GM19240 (cell line): ENCODE results near the gene TM4SF20.
"Not testable (repeated sequence)": the region's sequence is repeated elsewhere in the genome, so short reads cannot be mapped to it uniquely, and the experiment has no call there.

Experiments used
- DNase-seq: peaks from one replicate; pipeline ENCODE4 v3.0.0; 2011; ENCODE audit warnings: low spot score; ENCODE audit not compliant: insufficient read length

Gene TM4SF20

DNA sequence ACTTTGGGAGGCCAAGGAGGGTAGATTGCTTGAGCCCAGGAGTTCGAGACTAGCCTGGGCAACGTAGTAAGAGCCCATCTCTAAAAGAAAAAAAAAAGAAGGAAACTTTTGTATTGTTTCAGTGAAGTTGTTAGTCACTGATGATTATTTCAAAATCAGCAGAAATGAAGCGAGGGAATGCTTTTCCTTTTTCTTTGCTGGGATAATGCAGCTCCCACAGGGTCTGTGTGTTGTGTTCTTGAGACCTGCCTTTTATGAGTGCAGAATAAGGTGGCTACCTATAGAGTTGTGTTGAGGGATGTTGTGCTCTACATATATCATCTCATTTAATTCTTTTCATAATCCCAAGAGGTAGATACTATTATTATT is 11.7 kb downstream of the TM4SF20 start:
- no peak for DNase-seq

- DNase-seq = no peak
Measured at GRCh38 chr2:227366769-227367426, 12.2 kb downstream of the TM4SF20 start.

GRCh38 chr2:227365833-227366232 is 13.3 kb downstream of the TM4SF20 start:
- no peak for DNase-seq

DNA sequence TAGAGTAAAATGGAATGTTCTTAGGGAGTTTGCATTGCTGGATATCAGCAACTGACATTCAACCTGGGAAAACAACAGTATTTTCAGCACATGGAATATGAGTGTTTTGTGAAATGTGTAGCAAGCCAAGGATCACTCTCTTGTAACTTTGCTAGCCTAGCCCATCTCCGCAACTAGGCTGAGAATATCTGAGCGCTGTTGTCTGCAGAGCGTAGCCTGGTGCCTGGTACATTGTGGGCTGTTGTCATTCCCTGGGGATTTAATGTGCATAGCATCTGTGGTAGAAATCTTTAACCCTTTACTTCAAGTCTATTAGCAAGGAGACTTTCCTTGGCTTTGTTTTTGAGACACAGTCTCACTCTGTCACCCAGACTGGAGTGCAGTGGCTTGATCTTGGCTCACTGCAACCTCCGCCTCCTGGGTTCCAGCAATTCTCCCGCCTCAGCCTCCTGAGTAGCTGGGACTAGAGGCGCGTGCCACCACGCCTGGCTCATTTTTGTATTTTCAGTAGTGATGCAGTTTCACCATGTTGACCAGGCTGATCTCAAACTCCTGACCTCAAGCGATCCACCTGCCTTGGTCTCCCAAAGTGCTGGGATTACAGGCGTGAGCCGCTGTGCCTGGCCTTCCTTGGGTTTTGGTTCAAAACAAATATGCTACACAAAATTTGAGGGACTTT is 14.4 kb downstream of the TM4SF20 start:
- not testable (repeated sequence) for DNase-seq

DNA sequence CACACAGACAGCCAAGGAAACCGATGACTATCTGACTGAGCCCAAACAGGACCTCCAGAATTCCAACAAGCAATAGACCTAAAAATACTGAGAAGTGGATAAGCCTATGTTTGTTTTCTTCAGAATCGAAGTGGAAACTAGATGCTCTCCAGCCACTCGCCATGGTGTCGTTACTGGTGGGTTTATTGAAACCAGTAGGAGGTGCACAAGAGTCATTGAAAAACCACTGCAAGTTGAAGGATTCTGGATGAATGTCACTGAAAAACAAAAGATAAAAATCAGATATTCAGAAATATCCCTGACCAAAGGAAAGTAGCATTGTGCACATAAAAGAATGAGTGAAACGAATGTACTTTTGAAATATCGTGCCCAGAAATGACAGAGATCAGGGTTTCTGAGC is 15.3 kb downstream of the TM4SF20 start:
- no peak for DNase-seq

DNA sequence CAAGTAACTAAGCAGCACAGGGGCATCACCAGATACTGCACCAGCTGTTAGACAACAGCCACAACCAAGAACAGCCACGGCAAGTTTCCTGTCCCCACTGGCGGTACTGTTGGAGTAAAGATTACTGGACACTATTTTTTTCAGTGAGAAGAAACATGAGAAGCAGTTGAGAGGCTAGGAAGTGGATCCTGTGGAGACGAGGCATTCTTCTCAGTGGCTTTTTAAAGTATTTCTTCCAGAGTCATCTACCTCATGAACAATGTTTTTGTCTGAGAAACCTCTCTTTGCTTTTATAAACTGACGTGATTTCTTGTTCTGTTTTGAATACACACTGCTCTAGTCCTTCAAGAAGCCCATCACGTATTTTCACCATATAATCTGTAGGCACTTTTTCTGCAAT is 18.8 kb downstream of the TM4SF20 start:
- no peak for DNase-seq

- DNase-seq = peak; percentile 1
Measured at GRCh38 chr2:227351639-227352038, 27.5 kb downstream of the TM4SF20 start.

GRCh38 chr2:227349989-227350612 is 29.0 kb downstream of the TM4SF20 start:
- no peak for DNase-seq

DNA sequence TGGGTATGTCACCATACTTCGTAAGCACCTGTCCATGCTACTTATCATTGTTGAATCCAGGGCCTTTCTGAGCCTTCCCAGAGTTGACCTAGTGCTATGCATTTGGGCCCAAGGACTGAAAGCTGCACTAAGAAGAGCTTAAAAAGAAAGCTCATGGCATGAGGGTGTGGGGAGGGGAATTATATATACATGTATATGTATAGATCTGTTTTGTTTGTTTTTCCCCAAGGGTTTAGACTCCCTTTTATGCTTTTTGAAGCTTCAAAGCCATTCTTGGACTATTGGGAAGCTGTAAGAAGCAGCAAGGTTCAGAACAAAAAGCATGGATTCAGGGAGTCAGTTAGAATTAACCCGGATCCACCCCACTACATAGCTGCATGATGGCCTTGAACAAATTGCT is 30.8 kb downstream of the TM4SF20 start:
- DNase-seq = no peak

DNA sequence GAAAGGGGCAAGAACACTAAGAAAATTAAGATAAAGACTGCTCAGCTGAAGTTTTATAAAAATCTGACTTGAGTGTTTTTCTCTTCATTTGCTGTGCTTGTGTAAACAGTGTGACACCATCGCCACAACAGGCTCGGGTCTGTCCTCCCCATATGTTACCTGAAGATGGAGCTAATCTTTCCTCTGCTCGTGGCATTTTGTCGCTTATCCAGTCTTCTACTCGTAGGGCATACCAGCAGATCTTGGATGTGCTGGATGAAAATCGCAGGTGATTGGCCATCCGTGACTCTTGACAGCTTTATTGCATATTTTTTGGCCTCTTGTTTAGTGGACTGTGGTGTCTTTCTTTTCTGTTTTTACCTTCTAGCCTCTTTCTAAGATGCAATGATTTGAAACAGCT is 32.0 kb downstream of the TM4SF20 start:
- no peak for DNase-seq

GRCh38 chr2:227344231-227344630 is 34.9 kb downstream of the TM4SF20 start:
- DNase-seq = no peak

DNA sequence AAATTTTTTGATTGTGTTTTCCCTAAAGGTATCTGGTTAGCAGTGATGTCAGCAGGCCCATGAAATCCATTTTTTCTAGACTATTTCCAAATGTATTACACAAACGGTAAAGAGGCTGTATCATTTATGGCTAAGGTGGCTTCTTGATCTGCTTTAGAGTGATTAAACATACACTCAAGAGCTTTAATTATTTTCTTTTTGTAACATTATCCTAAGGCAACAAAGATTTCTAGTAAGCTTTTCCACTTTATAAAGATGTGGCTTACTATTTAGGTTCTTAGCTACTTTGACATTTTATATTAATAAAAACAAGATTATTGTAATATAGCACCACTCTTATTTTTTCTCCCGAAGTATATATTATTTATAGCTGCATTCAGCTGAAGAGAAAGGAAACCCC is 37.6 kb downstream of the TM4SF20 start:
- DNase-seq = no peak

DNA sequence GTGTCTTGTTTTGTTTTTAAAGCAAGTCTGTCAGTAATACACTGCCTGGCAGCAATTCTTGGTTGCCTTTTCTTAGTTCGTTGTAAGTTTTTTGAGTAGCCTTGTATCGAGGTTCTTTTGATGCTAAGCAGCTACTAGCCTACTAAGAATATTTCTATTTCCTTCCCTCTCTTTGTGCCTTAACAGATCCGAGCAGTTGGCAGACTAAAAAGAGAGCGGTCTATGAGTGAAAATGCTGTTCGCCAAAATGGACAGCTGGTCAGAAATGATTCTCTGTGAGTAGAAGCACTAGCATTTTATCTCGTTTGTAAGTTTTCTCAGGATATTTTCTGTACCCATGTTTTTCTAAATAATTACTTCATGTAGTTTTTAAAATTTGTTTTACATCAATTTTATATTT is 39.0 kb downstream of the TM4SF20 start:
- no peak for DNase-seq

DNA sequence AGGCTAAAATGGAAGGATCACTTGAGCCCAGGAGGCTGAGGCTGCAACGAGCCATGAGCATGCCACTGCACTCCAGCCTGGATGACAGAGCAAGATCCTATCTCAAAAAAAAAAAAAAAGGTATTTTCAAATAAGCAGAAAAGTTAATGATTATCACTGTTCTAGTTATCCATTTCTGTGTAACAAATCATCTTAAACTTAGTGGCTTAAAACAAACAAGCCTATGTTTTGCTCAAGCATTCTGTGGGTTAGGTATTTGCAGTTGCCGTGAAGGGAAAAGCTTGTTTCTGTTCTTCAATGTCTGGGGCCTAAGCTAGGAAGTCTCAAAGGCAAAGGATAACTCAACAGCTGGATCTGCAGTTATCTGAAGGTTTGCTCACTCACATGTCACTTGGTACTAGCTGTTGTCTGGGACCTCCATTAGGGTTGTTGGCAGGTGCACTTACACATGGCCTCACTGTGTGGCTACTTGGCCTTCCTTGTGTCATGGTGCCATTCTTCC is 40.0 kb downstream of the TM4SF20 start:
- DNase-seq = no peak

DNA sequence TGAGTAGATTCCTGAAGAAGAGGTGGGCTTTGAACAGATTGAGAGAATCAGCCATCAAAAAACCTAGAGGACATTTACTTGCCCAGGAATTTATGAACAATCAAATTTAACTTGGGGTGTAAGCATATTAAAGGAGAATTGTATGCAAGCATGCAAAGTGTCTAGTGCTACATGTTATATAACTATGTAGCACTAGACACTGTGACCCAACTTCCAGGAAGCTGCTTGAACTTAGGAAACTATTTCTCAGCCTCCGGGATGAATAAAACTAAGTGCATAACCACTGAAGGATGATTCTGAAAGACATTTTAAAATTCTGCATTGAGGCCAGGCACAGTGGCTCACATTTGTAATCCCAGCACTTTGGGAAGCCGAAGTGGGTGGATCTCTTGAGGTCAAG is 41.7 kb downstream of the TM4SF20 start:
- DNase-seq = no peak

DNA sequence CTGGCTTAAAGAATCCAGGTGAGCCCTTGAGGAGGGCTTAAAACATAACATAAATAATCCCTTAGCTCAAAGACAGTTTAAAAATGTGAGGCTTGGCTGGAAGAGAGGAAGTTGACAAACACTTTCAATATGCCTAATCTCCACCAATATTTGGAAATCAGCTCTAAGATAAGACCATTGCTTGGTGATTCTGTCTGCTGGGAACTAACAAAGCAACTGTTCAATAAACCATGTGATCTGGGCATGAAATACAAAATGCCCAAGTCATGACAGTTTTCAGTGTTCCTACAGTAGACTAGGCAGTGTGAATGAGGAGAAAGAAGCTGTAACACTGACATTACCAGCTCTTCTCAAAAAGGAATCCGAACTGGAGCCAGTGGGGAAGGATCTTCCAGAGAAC is 43.4 kb downstream of the TM4SF20 start:
- no peak for DNase-seq

DNA sequence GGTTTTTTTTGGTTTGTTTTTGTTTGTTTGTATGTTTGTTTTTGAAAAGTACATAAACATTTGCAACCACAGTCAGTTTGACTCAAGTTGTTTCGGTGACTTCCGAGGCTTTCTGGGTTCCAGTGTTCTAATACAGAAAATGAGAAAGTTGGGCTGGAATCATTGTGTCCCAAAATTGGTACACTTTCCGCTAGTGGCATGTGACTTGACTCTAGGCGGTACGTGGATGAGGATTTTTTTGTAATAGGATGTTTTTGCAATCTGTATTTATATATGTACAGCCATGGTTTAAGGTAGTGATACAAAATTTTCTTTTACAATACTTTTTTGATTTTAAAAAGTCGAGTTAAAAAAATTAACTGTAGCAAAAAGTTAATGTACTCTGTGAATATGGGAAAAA is 52.3 kb downstream of the TM4SF20 start:
- no peak for DNase-seq

DNA sequence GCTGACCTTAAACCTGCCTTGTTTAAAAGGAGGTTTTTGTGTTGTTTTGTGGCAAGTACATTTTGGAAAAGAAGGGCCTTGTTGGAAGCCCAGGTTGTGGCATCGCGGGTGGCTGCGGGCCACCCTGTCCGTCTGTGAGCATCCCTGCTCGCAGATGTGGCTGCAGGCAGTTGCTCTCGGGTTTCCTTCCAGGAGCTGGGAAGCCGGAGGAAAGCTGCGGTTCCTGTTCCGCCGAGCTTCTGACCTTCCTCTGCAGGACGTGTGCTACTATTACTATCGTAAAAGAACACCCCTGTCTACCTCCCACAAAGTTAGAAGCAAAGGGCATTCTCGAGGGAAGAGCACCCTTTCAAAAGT is 53.3 kb downstream of the TM4SF20 start:
- DNase-seq = no peak

DNA sequence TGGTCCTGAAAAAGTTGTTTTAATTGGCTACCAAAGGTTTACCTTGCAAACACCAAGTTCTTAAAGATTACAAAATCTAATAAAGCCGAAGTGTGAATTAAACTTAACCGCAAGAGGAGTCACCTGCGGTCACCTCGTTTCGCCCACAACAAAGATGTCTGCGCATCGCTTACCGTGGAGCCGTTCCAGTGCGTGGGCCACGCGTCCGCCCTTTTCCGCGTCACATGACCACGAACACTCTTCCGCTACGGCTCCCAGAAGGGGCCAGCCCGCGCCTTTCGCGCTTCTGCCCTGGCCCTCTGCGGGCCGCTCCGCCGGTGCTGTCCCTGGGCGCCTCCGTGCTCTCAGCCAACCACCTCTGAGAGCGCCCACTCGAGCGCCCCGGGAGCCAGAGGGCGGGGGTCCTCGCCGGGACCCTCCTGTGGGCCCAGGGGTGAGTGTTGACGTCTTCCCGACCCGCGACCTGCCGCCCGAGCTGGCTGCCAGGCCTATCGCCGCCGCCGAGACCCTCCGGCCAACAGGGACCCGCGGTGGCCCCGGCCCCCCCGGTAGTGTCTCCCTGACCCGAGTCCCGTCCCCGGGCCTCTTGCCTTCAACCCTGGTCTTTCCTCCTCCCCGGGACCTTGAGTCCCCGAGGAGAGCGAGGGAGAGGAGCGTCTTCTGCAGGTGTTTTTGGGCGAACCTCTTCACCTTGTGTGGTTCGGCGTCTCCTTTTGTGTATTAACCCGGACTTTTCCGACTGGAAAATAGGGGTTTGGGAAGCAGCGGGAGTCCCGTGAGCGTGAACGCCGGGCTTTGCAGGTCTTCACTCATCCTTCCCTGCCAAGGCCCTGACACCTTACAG is 53.9 kb downstream of the TM4SF20 start, which contains the start of gene MFF:
MFF (plus strand) TSS at position 257 of the 844 bp plus-strand sequence. CDS start 5,415 bp downstream, outside the sequence.
- peak; percentile 90 for DNase-seq

DNA sequence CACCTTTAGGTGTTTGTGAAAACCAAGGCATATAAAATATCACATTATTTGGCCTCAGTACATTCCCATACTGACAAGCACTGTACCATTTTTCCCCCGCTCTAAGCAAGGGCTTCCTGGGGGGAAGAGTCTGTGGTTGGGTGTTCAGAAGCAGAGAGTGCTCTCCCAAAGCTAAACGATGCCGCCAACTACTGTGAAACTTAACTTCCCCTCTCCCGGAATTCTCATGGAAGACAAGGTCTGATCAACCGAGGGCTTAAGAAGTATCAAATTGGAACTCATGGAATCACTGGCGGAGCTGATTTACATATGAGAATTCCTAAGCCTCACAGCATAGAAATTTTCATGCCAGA is 54.5 kb downstream of the TM4SF20 start:
- DNase-seq = no peak

GRCh38 chr2:227323818-227324217 is 55.3 kb downstream of the TM4SF20 start:
- DNase-seq = no peak
